ENCODE measurements around the gene CAMKMT. TPM values are rescaled to one million over a fixed set of nuclear protein-coding genes. Genes with fewer than 3 reads are reported as not detected.

CAMKMT gene
- total RNA-seq, 1 experiment from 2014 or later: 17.4 TPM

- no peak for TF ChIP-seq CTCF (conservative IDR thresholded peaks at IDR 0.05)
- Histone ChIP-seq H4K8ac (replicated peaks; ENCODE audit: insufficient read length, low read depth, low read length) (no peak overlapping the region), H3K23me2 (ENCODE audit: insufficient read length, low read depth, low read length, poor library complexity, severe bottlenecking) (no peaks in the 10 kb centered on the region), H3K4me1 (ENCODE audit: insufficient read depth, low read length) (no peaks in the 10 kb centered on the region), H3T11ph (ENCODE audit: low read length) (no peak overlapping the region), H2AFZ (ENCODE audit: low read length) (no peak overlapping the region), H3K4me2 (ENCODE audit: insufficient read depth, insufficient read length, low read length) (no peak overlapping the region), H4K20me1 (ENCODE audit: control insufficient read depth, insufficient read depth, insufficient read length) (no peaks in the 10 kb centered on the region), H3K27me3 (ENCODE audit: insufficient read depth, low read length) (no peaks in the 10 kb centered on the region), H2BK20ac (ENCODE audit: low read depth, low read length, poor library complexity, severe bottlenecking) (no peak overlapping the region), H3K4ac (ENCODE audit: low read depth, low read length) (no peak overlapping the region), H4K5ac (ENCODE audit: insufficient read length, low read depth, low read length) (no peak overlapping the region), H2BK15ac (ENCODE audit: low read depth, low read length) (no peak overlapping the region), H2BK12ac (ENCODE audit: insufficient read length, low read depth, low read length) (no peak overlapping the region), H3K9me3 (ENCODE audit: control insufficient read depth, low read depth, low read length) (no peaks in the 10 kb centered on the region), H2BK5ac (ENCODE audit: insufficient read length, low read length) (no peak overlapping the region), H2AK5ac (ENCODE audit: insufficient read length, low read length) (no peak overlapping the region), H3K14ac (ENCODE audit: insufficient read depth, low read length) (no peak overlapping the region), H3K79me1 (ENCODE audit: insufficient read depth, low read depth, low read length, poor library complexity, severe bottlenecking) (no peaks in the 10 kb centered on the region), H3K18ac (ENCODE audit: insufficient read length, low read depth, low read length) (no peak overlapping the region), H4K91ac (ENCODE audit: insufficient read length, low read depth, low read length) (no peak overlapping the region), H3K9ac (ENCODE audit: extremely low read depth, insufficient read length, low read length) (no peak overlapping the region), H3K56ac (ENCODE audit: insufficient read length, low read depth, low read length) (no peak overlapping the region), H3K27ac (ENCODE audit: insufficient read length, low read depth, low read length) (no peak overlapping the region), H3K23ac (ENCODE audit: insufficient read length, low read depth, low read length) (no peak overlapping the region), H3K79me2 (ENCODE audit: insufficient read depth, low read length) (no peaks in the 10 kb centered on the region), H2BK120ac (ENCODE audit: low read depth, low read length, poor library complexity, severe bottlenecking) (no peak overlapping the region)
- no peak overlapping the region for H3K27ac Mint-ChIP-seq
- no peaks in the 10 kb centered on the region; a peak in 1 of 7 replicates for H3K36me3 Mint-ChIP-seq (ENCODE audit: insufficient read depth in 1 of 3, low read depth in 3 of 3)
- no peaks in the 10 kb centered on the region for H3K27me3 Mint-ChIP-seq (ENCODE audit: low read depth)
- no peak overlapping the region for H3K4me3 Mint-ChIP-seq
- no peak for DNase-seq
- H3K4me1 Mint-ChIP-seq: peaks cover 11% of the 10 kb centered on the region in 2 experiments
- no CpG with 5 or more reads among the region's 2 CpGs for WGBS (ENCODE audit: extremely low coverage, insufficient read length, low lambda C conversion rate)
- H3K9me3 Mint-ChIP-seq: no peaks in the 10 kb centered on the region; a peak in 1 of 5 replicates
Observed at GRCh38 chr2:44532031-44532430, 170.3 kb downstream of the CAMKMT start.

Measured in H9 (cell line).